Nephron progenitor cell (in vitro differentiated cells): Measurements from ENCODE around the gene TMTC2.

Experiments
- DNase-seq: peaks from one replicate; pipeline ENCODE4 v3.0.0; 2021
- H3K27ac Mint-ChIP-seq: 2 replicates; pipeline ENCODE4 v1.8.0; 2021; ENCODE audit warnings: mild to moderate bottlenecking, moderate library complexity, mixed read lengths
- H3K27me3 Mint-ChIP-seq: 2 replicates; pipeline ENCODE4 v1.8.0; 2021; ENCODE audit warnings: mild to moderate bottlenecking, low read depth, mixed read lengths; ENCODE audit not compliant: poor library complexity
- H3K36me3 Mint-ChIP-seq: 2 replicates; pipeline ENCODE4 v1.8.0; 2021; ENCODE audit warnings: low read depth, mixed read lengths
- H3K4me1 Mint-ChIP-seq: 2 replicates; pipeline ENCODE4 v1.8.0; 2021; ENCODE audit warnings: mixed read lengths
- H3K4me3 Mint-ChIP-seq: 2 replicates; pipeline ENCODE4 v1.8.0; 2021; ENCODE audit warnings: mild to moderate bottlenecking, moderate library complexity, mixed read lengths
- H3K9me3 Mint-ChIP-seq: 2 replicates; pipeline ENCODE4 v1.8.0; 2021; ENCODE audit warnings: mild to moderate bottlenecking, moderate library complexity, mixed read lengths
- CTCF ChIP-seq: fragments of 200-600 bp; sonication (generic); IDR thresholded peaks from 2 replicates; pipeline ENCODE4 v1.5.0; 2021; ENCODE audit warnings: antibody characterized with exemption

Gene TMTC2

DNA sequence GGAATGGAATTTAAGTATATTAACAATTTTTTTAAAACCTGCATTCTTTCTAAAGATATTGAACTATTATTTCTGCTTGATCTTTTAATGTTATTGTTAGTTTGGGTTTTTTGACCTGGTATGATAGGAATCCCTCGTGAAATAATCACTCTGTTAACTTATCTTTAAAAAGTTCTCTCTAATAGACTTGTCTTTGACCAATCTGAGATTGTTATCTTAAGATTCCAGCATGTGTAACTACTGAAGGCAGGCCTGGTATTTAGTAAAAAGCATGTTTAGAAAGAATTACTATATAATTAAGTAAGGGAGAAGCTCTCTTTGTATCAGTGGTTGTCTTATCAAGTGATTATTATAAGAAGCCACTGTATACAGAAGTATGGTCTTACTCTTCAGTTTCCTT, 4.8 kb downstream of the TMTC2 start:
- no peak overlapping the region for H3K4me3 Mint-ChIP-seq
- H3K4me1 Mint-ChIP-seq, result peaks cover 31% of the 10 kb centered on the region
- TF ChIP-seq CTCF, result no peak
- peaks cover 19% of the 10 kb centered on the region for H3K36me3 Mint-ChIP-seq
- H3K27me3 Mint-ChIP-seq, result peaks cover 11% of the 10 kb centered on the region
- no peaks in the 10 kb centered on the region for H3K9me3 Mint-ChIP-seq
- DNase-seq, result no peak
- H3K27ac Mint-ChIP-seq, result no peak overlapping the region

DNA sequence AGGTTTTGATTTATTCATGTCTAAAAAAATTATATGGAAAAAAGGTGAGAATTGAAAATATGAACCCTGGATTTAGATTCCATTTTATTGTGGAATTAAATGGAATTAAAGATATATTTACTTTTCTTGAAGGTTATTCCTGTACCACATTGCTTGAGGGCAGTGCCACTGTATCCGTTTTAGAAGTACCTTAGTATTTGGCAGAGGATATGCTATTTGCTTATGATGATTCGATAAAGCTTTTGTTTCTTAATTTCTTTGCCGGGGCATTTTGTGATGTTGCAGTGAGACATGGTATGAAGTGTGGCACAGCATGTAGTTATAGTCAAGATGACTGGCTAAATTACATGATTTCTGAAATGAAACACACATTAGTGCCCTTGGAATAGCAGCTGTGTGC, 7.6 kb downstream of the TMTC2 start:
- TF ChIP-seq CTCF, result no peak
- Mint-ChIP-seq H3K27ac (no peak overlapping the region), H3K4me3 (no peak overlapping the region), H3K9me3 (no peaks in the 10 kb centered on the region), H3K4me1 (peaks cover 17% of the 10 kb centered on the region), H3K27me3 (no peaks in the 10 kb centered on the region), H3K36me3 (peaks cover 19% of the 10 kb centered on the region)
- DNase-seq, result no peak

DNA sequence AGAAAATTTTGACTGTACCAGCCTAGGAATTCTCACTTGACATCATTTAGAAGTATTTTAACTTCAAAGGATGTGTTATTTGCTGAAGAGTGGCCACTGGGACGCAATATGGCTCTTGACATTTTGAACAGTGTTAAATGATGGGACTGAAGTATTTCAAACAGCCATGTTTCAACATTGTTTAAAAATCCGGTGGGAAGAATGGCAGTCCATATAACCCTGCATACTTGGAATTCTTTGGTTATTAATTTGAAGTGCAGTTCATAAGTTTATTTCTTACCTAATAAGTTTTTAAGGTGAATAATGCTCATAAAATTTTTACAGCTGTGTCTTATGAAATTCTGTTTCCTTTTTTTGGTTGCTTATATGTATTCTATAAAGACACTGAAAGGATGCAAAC, 8.3 kb downstream of the TMTC2 start:
- no peak for DNase-seq
- Mint-ChIP-seq H3K4me1 (peaks cover 10% of the 10 kb centered on the region), H3K4me3 (no peak overlapping the region), H3K36me3 (peaks cover 19% of the 10 kb centered on the region), H3K27me3 (no peaks in the 10 kb centered on the region), H3K9me3 (no peaks in the 10 kb centered on the region), H3K27ac (no peak overlapping the region)
- TF ChIP-seq CTCF, result no peak

DNA sequence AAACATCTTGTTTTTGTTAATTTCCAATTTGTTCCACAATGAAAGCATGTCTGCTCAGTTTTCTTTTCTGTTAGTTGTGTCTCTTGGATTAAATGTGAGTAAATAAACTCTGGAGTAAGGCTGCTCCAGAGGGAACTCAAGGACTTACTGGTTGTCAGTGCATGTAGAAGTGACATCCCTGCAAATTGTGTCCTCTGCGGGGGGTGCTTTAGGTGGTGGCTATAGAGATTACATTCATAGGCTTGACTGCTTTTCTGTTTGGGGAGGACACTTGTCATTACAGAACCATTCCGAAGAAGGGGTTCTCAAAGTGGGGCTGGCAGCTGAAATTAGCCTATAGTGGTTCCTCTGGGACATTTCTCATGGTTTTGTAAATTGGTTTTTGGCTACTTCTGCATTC, 8.8 kb downstream of the TMTC2 start:
- H3K27ac Mint-ChIP-seq, result no peak overlapping the region
- no peaks in the 10 kb centered on the region for H3K9me3 Mint-ChIP-seq
- H3K4me3 Mint-ChIP-seq, result no peak overlapping the region
- H3K4me1 Mint-ChIP-seq, result peaks cover 7% of the 10 kb centered on the region
- DNase-seq, result no peak
- TF ChIP-seq CTCF, result no peak
- H3K36me3 Mint-ChIP-seq, result peaks cover 19% of the 10 kb centered on the region
- H3K27me3 Mint-ChIP-seq, result no peaks in the 10 kb centered on the region

- Mint-ChIP-seq H3K4me3 (no peak overlapping the region), H3K9me3 (no peaks in the 10 kb centered on the region), H3K36me3 (peaks cover 26% of the 10 kb centered on the region), H3K27ac (no peak overlapping the region), H3K27me3 (no peaks in the 10 kb centered on the region), H3K4me1 (peaks cover under 1% of the 10 kb centered on the region)
- DNase-seq, result no peak
- TF ChIP-seq CTCF, result no peak
Measured at GRCh38 chr12:82696543-82696942, 9.8 kb downstream of the TMTC2 start.

- Mint-ChIP-seq H3K9me3 (peaks cover 5% of the 10 kb centered on the region), H3K27me3 (no peaks in the 10 kb centered on the region), H3K4me3 (no peak overlapping the region), H3K36me3 (peaks cover 35% of the 10 kb centered on the region), H3K27ac (no peak overlapping the region), H3K4me1 (no peaks in the 10 kb centered on the region)
- no peak for TF ChIP-seq CTCF
- no peak for DNase-seq
Measured at GRCh38 chr12:82698708-82699564, 12.2 kb downstream of the TMTC2 start.
